Kidney tubule cell (primary cell): Measurements from ENCODE around the gene DMXL1.
"Not testable (repeated sequence)": the region's sequence is repeated elsewhere in the genome, so short reads cannot be mapped to it uniquely, and the experiment has no call there.

ENCODE experiments used
- DNase-seq: peaks from one replicate; pipeline ENCODE4 v3.0.0-alpha.2; 2018; ENCODE audit warnings: low spot score

The DMXL1 gene

DNA sequence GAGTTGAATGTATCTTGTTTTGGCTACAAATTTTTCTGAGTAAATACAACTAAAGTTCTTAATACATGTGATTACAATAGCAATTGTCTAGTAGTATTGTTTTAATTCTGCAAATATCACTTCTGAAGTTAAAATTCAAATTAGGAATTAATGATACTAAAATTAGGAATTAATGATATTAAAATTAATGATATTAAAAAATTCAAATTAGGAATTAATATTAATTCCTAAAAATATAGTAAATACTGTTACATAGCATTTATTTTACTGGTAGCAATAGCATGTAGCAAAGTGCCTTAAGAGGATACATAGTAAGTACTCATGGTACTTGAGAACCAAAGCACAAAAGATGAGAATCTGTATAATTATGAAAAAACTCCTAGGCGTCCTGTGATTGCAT, 136.2 kb downstream of the DMXL1 start:
- no peak for DNase-seq

- DNase-seq: no peak
Measured at GRCh38 chr5:119212026-119212425, 141.1 kb downstream of the DMXL1 start.

DNA sequence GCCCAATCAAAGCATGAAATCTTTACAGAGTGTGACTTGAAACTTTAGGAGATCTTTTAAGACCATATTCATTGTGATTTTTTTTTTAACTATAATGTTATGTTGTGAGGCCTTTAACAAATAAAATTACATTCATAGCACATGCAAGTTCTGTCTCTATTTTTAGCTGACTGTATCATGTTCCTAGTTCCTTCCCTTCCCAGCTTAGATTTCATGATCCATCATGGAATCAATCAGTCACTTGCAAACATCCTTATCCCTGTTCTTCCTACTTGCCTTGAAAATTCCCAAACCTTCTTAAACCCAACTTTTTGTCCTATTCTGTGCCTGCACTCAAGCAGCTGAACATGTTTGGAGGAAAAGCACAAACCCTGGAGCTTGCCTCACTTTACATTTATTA, 141.8 kb downstream of the DMXL1 start:
- no peak for DNase-seq

- no peak for DNase-seq
Measured at GRCh38 chr5:119217183-119217582, 146.3 kb downstream of the DMXL1 start.

DNA sequence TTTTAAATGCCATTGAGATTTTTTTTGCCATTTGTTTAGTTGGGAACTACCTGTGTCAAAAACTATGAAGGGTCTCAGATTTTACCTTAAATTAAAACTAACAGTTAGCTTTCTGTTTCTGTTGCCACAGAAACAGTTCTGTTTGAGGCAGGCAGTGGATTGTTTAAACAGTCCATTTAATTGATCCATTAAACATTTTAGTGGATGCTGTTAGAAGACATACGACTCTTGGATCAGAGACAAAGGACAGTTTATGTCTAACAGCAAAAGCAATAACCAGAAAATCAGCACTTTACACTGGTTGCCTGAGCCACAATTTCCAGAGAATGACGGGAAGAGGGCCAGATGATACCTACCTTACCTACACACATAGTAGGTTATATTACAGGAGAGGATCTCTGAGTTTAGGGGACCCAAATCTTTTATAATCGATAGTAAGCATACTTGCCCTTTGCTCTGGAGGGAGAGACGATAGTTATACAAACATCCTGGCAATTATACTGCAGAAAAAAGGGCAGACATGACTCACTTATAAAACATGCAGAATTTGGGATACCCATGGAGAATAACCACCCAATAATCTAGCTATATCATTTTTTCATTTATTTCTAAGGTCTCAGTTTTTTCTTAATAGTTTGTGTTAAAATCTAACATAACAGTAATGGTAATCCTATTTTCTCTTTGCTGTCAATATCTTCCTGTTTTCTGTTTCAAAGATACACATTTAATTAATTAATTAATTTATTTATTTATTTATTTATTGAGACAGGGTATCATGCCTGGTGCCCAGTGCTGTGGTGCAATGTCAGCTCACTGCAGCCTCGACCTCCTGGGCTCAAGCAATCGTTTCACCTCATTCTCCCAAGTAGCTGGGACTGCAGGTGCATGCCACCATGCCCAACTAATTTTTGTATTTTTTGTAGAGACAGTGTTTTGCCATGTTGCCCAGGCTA, 148.2 kb downstream of the DMXL1 start:
- DNase-seq: no peak

DNA sequence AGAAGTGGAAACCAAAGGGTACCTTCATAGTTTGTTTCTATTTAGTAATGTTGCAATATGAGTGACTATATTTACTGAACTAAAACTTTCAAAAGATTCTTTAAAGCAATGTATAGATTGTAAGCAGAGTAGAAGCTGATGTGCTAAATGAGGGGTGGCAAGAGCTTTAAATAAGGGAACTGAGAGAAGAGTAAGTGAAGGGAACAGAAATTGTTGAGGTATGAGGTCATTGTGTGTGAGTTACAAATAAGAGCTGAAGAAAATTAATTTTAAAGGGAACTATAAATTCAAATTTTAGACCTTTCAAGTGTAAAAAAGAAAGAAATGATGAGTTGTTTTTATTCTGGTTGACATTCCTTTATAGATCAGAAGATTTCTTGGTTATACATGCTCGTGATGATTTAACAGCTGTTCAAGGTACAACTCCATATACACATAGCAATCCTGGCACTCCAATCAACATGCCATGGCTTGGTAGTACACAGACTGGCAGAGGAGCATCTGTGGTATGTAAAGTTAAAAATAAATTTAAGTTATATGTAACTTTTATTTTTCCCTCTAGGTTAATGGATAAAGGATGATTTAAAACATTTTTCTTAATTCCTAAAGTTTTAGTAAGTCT, 149.8 kb downstream of the DMXL1 start:
- DNase-seq: peak; percentile 8

DNA sequence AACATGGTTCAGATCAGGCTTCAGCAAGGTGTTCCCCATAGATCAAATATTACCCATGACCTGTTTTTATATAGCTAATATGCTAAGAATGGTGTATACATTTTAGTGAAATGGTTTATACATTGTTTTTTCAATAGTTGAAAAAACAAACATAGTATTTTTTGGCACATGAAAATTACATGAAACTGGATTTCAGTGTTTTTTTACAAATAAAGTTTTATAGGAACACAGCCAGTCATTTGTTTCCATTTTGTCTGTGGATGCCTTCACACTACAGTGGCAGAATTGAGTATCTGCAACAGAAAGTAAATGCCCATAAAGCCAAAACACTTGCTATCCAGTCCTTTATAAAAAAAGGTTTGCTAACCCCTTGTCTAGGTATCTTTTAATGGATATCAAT, 150.4 kb downstream of the DMXL1 start:
- no peak for DNase-seq

DNA sequence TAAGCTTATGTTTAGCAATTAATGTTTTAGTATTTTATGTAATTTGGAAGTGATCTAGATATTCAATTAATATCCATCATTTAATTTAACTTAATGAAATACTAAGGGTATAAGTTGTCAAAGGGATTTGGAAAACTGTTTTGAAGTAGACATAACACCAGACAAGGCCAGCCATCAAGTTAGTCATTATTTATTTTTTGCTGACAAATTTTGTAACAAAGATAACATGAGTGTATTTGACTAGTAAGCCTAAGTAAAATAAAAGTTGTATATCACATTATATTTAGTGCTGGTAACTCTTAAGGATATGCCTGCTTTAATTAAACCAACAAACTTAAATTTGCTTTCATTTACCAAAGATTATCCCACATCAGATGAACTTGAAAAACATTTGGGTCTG, 159.1 kb downstream of the DMXL1 start:
- DNase-seq: no peak

GRCh38 chr5:119238265-119239118, 167.6 kb downstream of the DMXL1 start:
- DNase-seq: no peak

GRCh38 chr5:119239119-119239417, 168.2 kb downstream of the DMXL1 start:
- no peak for DNase-seq

DNA sequence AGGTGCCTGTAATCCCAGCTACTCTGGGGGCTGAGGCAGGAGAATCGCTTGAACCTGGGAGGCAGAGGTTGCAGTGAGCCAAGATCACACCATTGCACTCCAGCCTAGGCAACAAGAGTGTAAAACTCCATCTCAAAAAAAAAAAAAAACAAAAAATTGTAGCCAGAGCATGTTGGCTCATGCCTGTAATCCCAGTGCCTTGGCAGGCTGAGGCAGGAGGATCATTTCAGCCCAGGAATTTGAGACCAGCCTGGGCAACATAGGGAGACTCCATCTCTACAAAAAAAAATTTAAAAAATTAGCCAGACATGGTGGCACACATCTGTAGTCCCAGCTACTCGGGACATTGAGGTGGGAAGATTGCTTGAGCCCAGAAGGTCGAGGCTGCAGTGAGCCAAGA, 168.9 kb downstream of the DMXL1 start:
- DNase-seq: not testable (repeated sequence)

- DNase-seq: no peak
Measured at GRCh38 chr5:119243888-119244287, 173.0 kb downstream of the DMXL1 start.

DNA sequence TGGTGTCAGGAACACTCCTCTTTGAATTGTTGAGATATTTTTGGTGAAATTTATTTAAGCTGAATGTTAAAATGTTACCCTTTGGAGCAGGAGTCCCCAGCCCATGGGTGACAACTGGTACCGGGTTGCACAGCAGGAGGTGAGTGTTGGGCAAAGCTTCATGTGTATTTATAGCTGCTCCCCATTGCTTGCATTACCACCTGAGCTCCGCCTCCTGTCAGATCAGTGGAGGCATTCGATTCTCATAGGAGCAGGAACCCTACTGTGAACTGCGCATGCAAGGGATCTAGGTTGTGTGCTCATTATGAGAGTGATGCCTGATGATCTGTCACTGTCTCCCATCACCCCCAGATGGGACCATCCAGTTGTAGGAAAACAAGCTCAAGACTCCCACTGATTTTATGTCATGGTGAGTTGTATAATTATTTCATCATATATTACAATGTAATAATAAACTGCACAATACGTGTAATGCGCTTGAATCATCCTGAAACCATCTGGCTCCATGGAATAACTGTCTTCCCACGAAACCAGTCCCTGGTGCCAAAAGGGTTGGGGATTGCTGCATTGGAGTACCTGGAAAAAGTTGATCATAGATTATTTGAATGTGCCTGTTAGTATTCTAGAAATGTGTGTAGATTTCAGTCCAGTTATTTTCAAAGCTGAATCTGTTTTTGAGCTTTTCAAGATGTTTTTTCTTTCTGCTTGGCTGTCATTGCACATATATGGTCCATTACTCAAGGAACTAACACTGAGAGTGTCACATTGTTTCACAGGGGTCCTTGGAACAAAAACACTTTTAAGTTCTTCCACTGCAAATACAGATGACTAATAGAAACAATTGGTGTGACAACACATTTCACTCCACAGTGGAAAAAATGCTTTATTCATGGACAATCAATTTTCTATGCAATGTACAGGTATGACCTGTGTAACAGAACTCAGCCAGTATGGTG, 180.3 kb downstream of the DMXL1 start:
- no peak for DNase-seq

DNA sequence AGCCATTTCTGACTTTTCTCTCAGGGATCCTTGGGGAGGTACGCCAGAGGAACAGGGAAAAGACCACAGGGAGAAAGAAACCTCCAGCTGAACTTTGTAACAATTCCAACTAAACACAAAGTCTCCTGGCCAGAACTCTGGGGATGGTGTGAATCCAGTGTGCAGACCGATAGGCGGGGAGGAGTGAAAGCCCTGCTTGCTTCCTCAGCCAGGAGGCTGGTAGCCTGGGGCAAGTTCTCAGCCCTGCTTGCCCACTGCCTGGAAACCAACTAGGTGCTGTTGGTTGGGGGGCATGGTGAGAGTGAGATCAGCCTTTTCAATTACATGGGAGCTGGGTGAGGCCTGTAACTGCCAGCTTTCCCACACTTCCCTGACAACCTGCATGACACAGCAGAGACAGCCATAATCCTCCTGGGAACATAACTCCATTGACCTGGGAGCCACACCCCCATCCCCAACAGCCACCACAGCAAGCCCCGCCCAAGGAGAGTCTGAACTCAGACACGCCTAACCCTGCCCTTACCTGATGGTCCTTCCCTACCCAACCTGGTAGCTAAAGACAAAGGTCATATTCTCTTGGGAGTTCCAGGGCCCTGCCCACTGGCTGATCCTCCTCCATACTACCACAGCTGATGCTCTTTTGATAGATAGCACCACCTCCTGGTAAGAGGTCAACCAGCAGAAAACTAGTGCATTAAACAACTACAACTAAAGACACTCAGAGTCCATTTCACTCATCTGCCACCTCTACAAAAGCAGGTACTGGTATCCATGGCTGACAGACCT, 184.9 kb downstream of the DMXL1 start:
- peak; percentile 52 for DNase-seq

GRCh38 chr5:119257613-119258012, 186.7 kb downstream of the DMXL1 start:
- DNase-seq: no peak

- no peak for DNase-seq
Measured at GRCh38 chr5:119263639-119264038, 192.8 kb downstream of the DMXL1 start.

DNA sequence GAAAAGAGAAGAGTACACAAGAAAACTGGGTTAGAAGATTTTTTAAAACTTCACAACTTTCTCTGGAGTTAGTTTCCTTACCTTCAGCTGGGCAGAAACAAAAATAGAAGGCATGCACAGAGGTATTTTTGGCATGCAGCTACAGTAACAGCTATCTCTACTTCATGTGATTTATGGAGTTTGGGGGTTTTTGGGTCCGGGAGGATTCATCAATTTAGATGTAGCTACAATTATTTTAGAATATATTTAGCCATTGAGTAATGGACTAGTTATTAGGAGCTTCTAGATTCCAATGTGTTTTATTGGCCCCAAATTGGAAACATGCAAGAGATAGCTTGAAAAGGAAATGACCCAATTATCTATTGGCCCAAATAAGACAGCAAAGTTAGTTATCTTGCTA, 193.3 kb downstream of the DMXL1 start:
- no peak for DNase-seq

DNA sequence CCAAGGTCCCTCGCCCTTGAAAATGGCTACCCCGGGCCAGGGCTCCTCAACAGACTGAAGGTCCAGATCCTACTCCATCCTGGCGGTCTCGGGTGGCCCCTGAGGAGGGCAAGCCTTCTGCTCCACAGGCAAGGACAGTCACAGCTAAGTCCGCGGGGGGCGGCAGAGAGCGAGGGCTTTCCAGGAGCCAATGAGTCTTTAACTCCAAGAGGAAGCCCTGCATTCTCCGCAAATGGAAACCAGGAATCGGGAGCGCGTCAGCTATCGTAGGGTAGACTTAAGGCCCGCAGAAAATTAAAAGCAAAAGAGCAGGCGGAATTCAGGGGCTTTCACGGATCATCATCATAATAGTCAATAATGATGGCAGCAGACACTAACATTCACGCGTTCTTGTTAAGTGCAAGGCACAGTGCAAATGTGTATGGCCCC, 197.1 kb downstream of the DMXL1 start:
- peak; percentile 94 for DNase-seq

DNA sequence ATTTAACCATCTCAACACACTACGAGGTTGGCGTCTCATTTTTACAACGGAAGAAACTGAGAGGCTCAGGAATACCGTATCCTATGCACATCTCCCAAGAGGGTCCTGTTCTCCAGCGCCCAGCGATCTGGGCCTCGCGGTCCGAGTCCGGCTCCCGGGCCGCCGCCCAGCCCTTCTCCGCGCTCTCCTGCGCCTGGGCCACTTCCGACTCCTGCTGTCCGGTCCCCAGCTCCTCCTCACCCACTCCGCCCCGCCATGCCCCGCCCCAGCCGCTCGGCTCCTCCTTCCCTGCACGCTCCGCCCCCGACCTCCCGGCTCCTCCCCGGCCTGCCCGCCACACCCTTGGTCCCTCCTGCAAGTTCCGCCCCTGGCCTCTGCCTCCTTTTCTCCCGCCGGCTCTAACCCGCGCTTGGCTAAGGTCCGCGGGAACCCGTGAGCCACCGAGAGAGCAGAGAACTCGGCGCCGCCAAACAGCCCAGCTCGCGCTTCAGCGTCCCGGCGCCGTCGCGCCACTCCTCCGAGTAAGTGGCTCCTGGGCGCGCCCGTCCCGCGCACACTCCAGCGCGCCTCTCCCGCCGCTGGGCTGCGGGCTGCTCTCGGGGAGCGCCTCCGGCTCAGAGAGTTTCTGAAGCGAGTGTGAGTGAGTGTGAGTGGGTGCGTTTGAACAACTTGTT, 197.6 kb downstream of the DMXL1 start:
- DNase-seq: peak; percentile 96
